H9 (cell line): ENCODE data around the gene DNASE1L2. TPM values are rescaled to one million over a fixed set of nuclear protein-coding genes. Genes with fewer than 3 reads are reported as not detected.
"Not testable (repeated sequence)": the region's sequence is repeated elsewhere in the genome, so short reads cannot be mapped to it uniquely, and the experiment has no call there.

Source experiments
- DNase-seq: peaks from one replicate; pipeline ENCODE4 v3.0.0-alpha.2; 2017
- H2AFZ ChIP-seq: one replicate; pipeline ENCODE4 v1.6.1; 2013; ENCODE audit warnings: mild to moderate bottlenecking, low read length, control low read depth, moderate library complexity
- H2AK5ac ChIP-seq: 2 replicates; pipeline ENCODE4 v1.6.1; 2013; ENCODE audit warnings: low read length, control low read depth, mixed read lengths; ENCODE audit not compliant: insufficient read length
- H2BK120ac ChIP-seq: one replicate; pipeline ENCODE4 v1.6.1; 2013; ENCODE audit warnings: low read depth, mild to moderate bottlenecking, low read length, control low read depth, inconsistent platforms; ENCODE audit not compliant: poor library complexity, severe bottlenecking
- H2BK12ac ChIP-seq: 2 replicates; pipeline ENCODE4 v1.6.1; 2013; ENCODE audit warnings: low read length, control low read depth, mixed read lengths, low read depth; ENCODE audit not compliant: insufficient read length
- H2BK15ac ChIP-seq: 2 replicates; pipeline ENCODE4 v1.6.1; 2013; ENCODE audit warnings: low read depth, low read length, control low read depth
- H2BK20ac ChIP-seq: one replicate; pipeline ENCODE4 v1.6.1; 2013; ENCODE audit warnings: low read depth, mild to moderate bottlenecking, low read length, control low read depth, inconsistent platforms; ENCODE audit not compliant: poor library complexity, severe bottlenecking
- H2BK5ac ChIP-seq: 2 replicates; pipeline ENCODE4 v1.6.1; 2013; ENCODE audit warnings: low read length, control low read depth, mixed read lengths; ENCODE audit not compliant: insufficient read length
- H3K14ac ChIP-seq: 2 replicates; pipeline ENCODE4 v1.6.1; 2013; ENCODE audit warnings: low read length, control low read depth; ENCODE audit not compliant: insufficient read depth
- H3K18ac ChIP-seq: 2 replicates; pipeline ENCODE4 v1.6.1; 2013; ENCODE audit warnings: low read depth, mild to moderate bottlenecking, mixed read lengths, low read length, control low read depth; ENCODE audit not compliant: insufficient read length
- H3K23ac ChIP-seq: 2 replicates; pipeline ENCODE4 v1.6.1; 2013; ENCODE audit warnings: low read length, control low read depth, mixed read lengths, low read depth; ENCODE audit not compliant: insufficient read length
- H3K23me2 ChIP-seq: 2 replicates; pipeline ENCODE4 v1.6.1; 2013; ENCODE audit warnings: low read depth, mild to moderate bottlenecking, mixed read lengths, low read length, control low read depth; ENCODE audit not compliant: insufficient read length, poor library complexity, severe bottlenecking
- H3K27ac ChIP-seq: 2 replicates; pipeline ENCODE4 v1.5.1; 2013; ENCODE audit warnings: low read length, control low read depth, mixed read lengths, low read depth; ENCODE audit not compliant: insufficient read length
- H3K27me3 ChIP-seq: 2 replicates; pipeline ENCODE4 v1.6.1; 2013; ENCODE audit warnings: low read length, control low read depth, inconsistent platforms; ENCODE audit not compliant: insufficient read depth
- H3K4ac ChIP-seq: 2 replicates; pipeline ENCODE4 v1.6.1; 2013; ENCODE audit warnings: low read depth, mild to moderate bottlenecking, control low read depth, inconsistent platforms, low read length, moderate library complexity
- H3K4me1 ChIP-seq: 2 replicates; pipeline ENCODE4 v1.6.1; 2013; ENCODE audit warnings: low read length, control low read depth, inconsistent platforms; ENCODE audit not compliant: insufficient read depth
- H3K4me2 ChIP-seq: 2 replicates; pipeline ENCODE4 v1.6.1; 2013; ENCODE audit warnings: low read length, control low read depth, mixed read lengths; ENCODE audit not compliant: insufficient read length, insufficient read depth
- H3K56ac ChIP-seq: 2 replicates; pipeline ENCODE4 v1.6.1; 2013; ENCODE audit warnings: low read depth, mild to moderate bottlenecking, mixed read lengths, low read length, control low read depth; ENCODE audit not compliant: insufficient read length
- H3K79me1 ChIP-seq: 2 replicates; pipeline ENCODE4 v1.6.1; 2013; ENCODE audit warnings: low read depth, mild to moderate bottlenecking, moderate library complexity, low read length, control low read depth, inconsistent platforms; ENCODE audit not compliant: insufficient read depth, poor library complexity, severe bottlenecking
- H3K79me2 ChIP-seq: 2 replicates; pipeline ENCODE4 v1.6.1; 2013; ENCODE audit warnings: low read length, control low read depth, inconsistent platforms; ENCODE audit not compliant: insufficient read depth
- H3K9ac ChIP-seq: 2 replicates; pipeline ENCODE4 v1.6.1; 2013; ENCODE audit warnings: low read length, control low read depth, mixed read lengths; ENCODE audit not compliant: insufficient read length; ENCODE audit errors: extremely low read depth
- H3K9me3 ChIP-seq: one replicate; pipeline ENCODE4 v1.6.1; 2013; ENCODE audit warnings: low read depth, low read length, inconsistent platforms; ENCODE audit not compliant: control insufficient read depth
- H3T11ph ChIP-seq: one replicate; pipeline ENCODE4 v1.6.1; 2013; ENCODE audit warnings: mild to moderate bottlenecking, low read length, control low read depth, inconsistent platforms
- H4K20me1 ChIP-seq: one replicate; pipeline ENCODE4 v1.6.1; 2013; ENCODE audit not compliant: control insufficient read depth, insufficient read length, insufficient read depth
- H4K5ac ChIP-seq: 2 replicates; pipeline ENCODE4 v1.6.1; 2013; ENCODE audit warnings: low read depth, mild to moderate bottlenecking, mixed read lengths, low read length, control low read depth; ENCODE audit not compliant: insufficient read length
- H4K8ac ChIP-seq: replicated peaks from 2 replicates; pipeline ENCODE4 v1.6.1; 2013; ENCODE audit warnings: low read length, control low read depth, mixed read lengths, low read depth; ENCODE audit not compliant: insufficient read length
- H4K91ac ChIP-seq: 2 replicates; pipeline ENCODE4 v1.6.1; 2013; ENCODE audit warnings: low read depth, mild to moderate bottlenecking, moderate library complexity, mixed read lengths, low read length, control low read depth; ENCODE audit not compliant: insufficient read length
- H3K27ac Mint-ChIP-seq, 3 experiments: 2 replicates in 2 of 3; 3 replicates in 1 of 3; pipeline ENCODE4 v1.8.0; 2020 to 2021; ENCODE audit warnings: mixed read lengths in 3 of 3, mild to moderate bottlenecking in 1 of 3, moderate library complexity in 1 of 3
- H3K27me3 Mint-ChIP-seq: 2 replicates; pipeline ENCODE4 v1.8.0; 2021; ENCODE audit warnings: low read depth, mild to moderate bottlenecking, moderate library complexity, mixed read lengths
- H3K36me3 Mint-ChIP-seq, 3 experiments: 2 replicates in 2 of 3; 3 replicates in 1 of 3; pipeline ENCODE4 v1.8.0; 2020 to 2021; ENCODE audit warnings: low read depth in 3 of 3, mixed read lengths in 3 of 3; ENCODE audit not compliant: insufficient read depth in 1 of 3
- H3K4me1 Mint-ChIP-seq, 2 experiments: 2 replicates each; pipeline ENCODE4 v1.8.0; 2020; ENCODE audit warnings: mixed read lengths in 2 of 2
- H3K4me3 Mint-ChIP-seq, 2 experiments: 2 replicates in 1 of 2; 3 replicates in 1 of 2; pipeline ENCODE4 v1.8.0; 2020 to 2021; ENCODE audit warnings: mild to moderate bottlenecking in 2 of 2, mixed read lengths in 2 of 2, moderate library complexity in 1 of 2
- H3K9me3 Mint-ChIP-seq, 2 experiments: 2 replicates in 1 of 2; 3 replicates in 1 of 2; pipeline ENCODE4 v1.8.0; 2020; ENCODE audit warnings: mild to moderate bottlenecking in 2 of 2, mixed read lengths in 2 of 2, moderate library complexity in 1 of 2
- WGBS: extraction: QIAGEN DNeasy Blood & Tissue Kit; methylation state at CpG from one replicate; pipeline ENCODE4 v1.1.7; 2013; ENCODE audit warnings: missing lambda C conversion rate, low lambda C conversion rate, mixed read lengths; ENCODE audit not compliant: insufficient read length; ENCODE audit errors: extremely low coverage; 5-methylcytosine and 5-hydroxymethylcytosine counted together
- total RNA-seq: library from RNA; stranded (reverse); gene quantifications from 2 replicates; pipeline ENCODE4 v1.2.1, GENCODE V29; 2021
- TF ChIP-seq, protein P1 (sequence below): fragments of 200-600 bp; sonication (generic); conservative IDR thresholded peaks from 3 replicates; pipeline ENCODE4 v1.8.0; 2021; ENCODE audit warnings: antibody characterized with exemption, mild to moderate bottlenecking

DNASE1L2 gene
- total RNA-seq, 1 experiment from 2014 or later, result 2.5 TPM

DNA sequence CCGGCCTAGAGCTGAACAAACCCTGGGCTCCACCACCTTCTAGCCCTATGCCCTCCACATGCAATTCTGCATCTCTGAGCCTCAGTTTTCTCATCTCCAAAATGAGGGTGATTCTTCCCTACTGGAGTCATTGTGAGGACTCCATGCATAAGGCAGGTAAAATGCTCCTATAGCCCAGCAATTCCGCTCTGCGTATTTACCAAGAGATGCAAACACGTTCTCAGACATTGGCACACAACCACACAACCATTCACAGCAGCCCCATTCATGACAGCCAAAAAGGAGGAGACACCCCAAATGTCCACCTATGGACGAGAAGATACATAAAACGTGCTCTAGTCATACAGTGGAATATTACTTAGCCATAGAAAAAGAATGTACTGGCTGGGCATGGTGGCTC, 35.9 kb upstream of the DNASE1L2 start:
- no peak overlapping the region for H3K27ac ChIP-seq
- peaks cover 11% of the 10 kb centered on the region for H3K23me2 ChIP-seq
- H3K4me2 ChIP-seq, result no peak overlapping the region
- H4K5ac ChIP-seq, result no peak overlapping the region
- Mint-ChIP-seq H3K4me1 (peaks cover 4 to 5% of the 10 kb centered on the region in 2 experiments; a peak in 3 of 4 replicates), H3K27me3 (peaks cover 65% of the 10 kb centered on the region), H3K27ac (no peak overlapping the region), H3K9me3 (peaks cover 0 to 9% of the 10 kb centered on the region in 2 experiments; a peak in 1 of 5 replicates), H3K36me3 (no peaks in the 10 kb centered on the region), H3K4me3 (no peak overlapping the region)
- H3K14ac ChIP-seq, result no peak overlapping the region
- no peak overlapping the region for H2BK12ac ChIP-seq
- H2AK5ac ChIP-seq, result no peak overlapping the region
- H3K4me1 ChIP-seq, result no peaks in the 10 kb centered on the region
- no peak overlapping the region for H2BK5ac ChIP-seq
- H3K56ac ChIP-seq, result no peak overlapping the region
- no peaks in the 10 kb centered on the region for H3K9me3 ChIP-seq
- no peak for DNase-seq
- no peak overlapping the region for H3T11ph ChIP-seq
- no peak overlapping the region for H3K18ac ChIP-seq
- H2BK120ac ChIP-seq, result no peak overlapping the region
- H3K4ac ChIP-seq, result no peak overlapping the region
- H3K23ac ChIP-seq, result no peak overlapping the region
- H2BK15ac ChIP-seq, result no peak overlapping the region
- TF ChIP-seq, protein P1, sequence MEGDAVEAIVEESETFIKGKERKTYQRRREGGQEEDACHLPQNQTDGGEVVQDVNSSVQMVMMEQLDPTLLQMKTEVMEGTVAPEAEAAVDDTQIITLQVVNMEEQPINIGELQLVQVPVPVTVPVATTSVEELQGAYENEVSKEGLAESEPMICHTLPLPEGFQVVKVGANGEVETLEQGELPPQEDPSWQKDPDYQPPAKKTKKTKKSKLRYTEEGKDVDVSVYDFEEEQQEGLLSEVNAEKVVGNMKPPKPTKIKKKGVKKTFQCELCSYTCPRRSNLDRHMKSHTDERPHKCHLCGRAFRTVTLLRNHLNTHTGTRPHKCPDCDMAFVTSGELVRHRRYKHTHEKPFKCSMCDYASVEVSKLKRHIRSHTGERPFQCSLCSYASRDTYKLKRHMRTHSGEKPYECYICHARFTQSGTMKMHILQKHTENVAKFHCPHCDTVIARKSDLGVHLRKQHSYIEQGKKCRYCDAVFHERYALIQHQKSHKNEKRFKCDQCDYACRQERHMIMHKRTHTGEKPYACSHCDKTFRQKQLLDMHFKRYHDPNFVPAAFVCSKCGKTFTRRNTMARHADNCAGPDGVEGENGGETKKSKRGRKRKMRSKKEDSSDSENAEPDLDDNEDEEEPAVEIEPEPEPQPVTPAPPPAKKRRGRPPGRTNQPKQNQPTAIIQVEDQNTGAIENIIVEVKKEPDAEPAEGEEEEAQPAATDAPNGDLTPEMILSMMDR, result no peak
- H4K8ac ChIP-seq, result no peak overlapping the region
- H3K27me3 ChIP-seq, result peaks cover 8% of the 10 kb centered on the region; the same call in 1 of the 2 replicates
- H4K91ac ChIP-seq, result no peak overlapping the region
- H3K79me2 ChIP-seq, result no peaks in the 10 kb centered on the region
- WGBS, result no CpG with 5 or more reads among the region's 6 CpGs
- no peaks in the 10 kb centered on the region for H4K20me1 ChIP-seq
- no peaks in the 10 kb centered on the region for H3K79me1 ChIP-seq
- no peak overlapping the region for H2BK20ac ChIP-seq
- H3K9ac ChIP-seq, result no peak overlapping the region
- H2AFZ ChIP-seq, result no peak overlapping the region

DNA sequence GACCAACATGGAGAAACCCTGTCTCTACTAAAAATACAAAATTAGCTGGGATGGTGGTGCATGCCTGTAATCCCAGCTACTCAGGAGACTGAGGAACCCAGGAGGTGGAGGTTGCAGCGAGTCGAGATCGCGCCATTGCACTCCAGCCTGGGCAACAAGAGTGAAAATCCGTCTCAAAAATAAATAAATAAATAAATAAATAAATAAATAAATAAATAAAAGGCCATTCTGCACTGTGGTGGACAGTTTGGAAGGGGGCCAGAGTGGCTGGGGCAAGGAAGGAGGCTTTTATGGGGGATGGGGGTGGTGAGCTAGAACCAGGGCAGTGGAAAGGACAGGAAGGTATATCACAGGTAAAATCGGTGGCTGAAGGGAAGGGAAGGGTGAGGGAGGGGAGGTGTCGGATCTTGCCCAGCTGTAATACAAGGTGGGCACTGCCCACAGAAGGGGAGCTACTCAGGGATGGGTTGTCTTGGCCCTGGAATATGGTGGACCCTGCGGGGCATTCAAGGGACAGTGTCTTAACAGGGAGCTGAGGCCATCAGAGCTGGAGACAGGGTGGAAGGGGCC, 33.0 kb upstream of the DNASE1L2 start:
- not testable (repeated sequence) for H3K9me3 ChIP-seq, H2AFZ ChIP-seq, H3K9me3 Mint-ChIP-seq, H3K56ac ChIP-seq, H3K27me3 ChIP-seq, H2AK5ac ChIP-seq, H2BK5ac ChIP-seq, H3K27ac Mint-ChIP-seq, H3T11ph ChIP-seq, DNase-seq, H4K8ac ChIP-seq, H4K20me1 ChIP-seq, H3K4me2 ChIP-seq, H3K79me1 ChIP-seq, H2BK15ac ChIP-seq, H4K91ac ChIP-seq, H3K18ac ChIP-seq, H2BK12ac ChIP-seq, H3K4me1 Mint-ChIP-seq, H3K9ac ChIP-seq, H3K4me1 ChIP-seq, H3K23ac ChIP-seq, H2BK20ac ChIP-seq, H2BK120ac ChIP-seq, H3K27ac ChIP-seq, H3K79me2 ChIP-seq, H3K4ac ChIP-seq, H3K14ac ChIP-seq, H4K5ac ChIP-seq
- peaks cover 7 to 18% (median 16%) of the 10 kb centered on the region in 3 experiments; a peak in 6 of 7 replicates for H3K36me3 Mint-ChIP-seq
- peak overlapping the region in 1 of 2 experiments; percentile 25; a peak in 2 of 5 replicates for H3K4me3 Mint-ChIP-seq
- H3K27me3 Mint-ChIP-seq, result peaks cover 51% of the 10 kb centered on the region
- no CpG with 5 or more reads among the region's 8 CpGs for WGBS
- peaks cover 12% of the 10 kb centered on the region for H3K23me2 ChIP-seq
